PC-3 (cell line): ENCODE results near the gene TPGS1.

ENCODE experiments used
- EZH2 ChIP-seq: fragments of 300-600 bp; sonication (generic); IDR thresholded peaks from one replicate; pipeline ENCODE4 v1.6.1; 2017; ENCODE audit warnings: antibody characterized with exemption, mild to moderate bottlenecking, low read length; ENCODE audit not compliant: unreplicated experiment
- EZH2phosphoT487 ChIP-seq: fragments of 300-600 bp; sonication (generic); IDR thresholded peaks from 2 replicates; pipeline ENCODE4 v1.6.1; 2018; ENCODE audit warnings: mild to moderate bottlenecking, antibody characterized with exemption, low read length, borderline replicate concordance
- TF ChIP-seq, protein P1 (sequence below): fragments of 300-600 bp; sonication (generic); conservative IDR thresholded peaks from 2 replicates; pipeline ENCODE4 v1.5.1; 2017; ENCODE audit warnings: antibody characterized with exemption, low read depth, mild to moderate bottlenecking, low read length

DNA sequence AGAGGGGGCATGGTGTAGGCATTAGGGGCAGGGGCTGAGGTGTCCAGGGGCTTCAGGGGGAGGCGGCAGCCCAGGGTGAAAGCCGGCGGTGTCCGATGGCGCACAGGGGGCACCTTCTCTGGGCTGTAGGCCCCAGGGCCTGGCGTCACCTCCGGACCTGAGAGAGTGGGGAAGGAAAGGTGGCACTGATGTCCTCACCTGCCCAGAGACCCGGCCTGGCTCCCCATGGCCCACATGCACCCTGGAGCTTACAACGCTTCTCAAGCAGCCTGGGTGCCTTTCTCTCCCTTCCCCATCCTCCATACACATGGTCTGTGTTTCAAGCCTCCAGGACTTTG lies 43.1 kb upstream of the TPGS1 start:
- TF ChIP-seq, protein P1, sequence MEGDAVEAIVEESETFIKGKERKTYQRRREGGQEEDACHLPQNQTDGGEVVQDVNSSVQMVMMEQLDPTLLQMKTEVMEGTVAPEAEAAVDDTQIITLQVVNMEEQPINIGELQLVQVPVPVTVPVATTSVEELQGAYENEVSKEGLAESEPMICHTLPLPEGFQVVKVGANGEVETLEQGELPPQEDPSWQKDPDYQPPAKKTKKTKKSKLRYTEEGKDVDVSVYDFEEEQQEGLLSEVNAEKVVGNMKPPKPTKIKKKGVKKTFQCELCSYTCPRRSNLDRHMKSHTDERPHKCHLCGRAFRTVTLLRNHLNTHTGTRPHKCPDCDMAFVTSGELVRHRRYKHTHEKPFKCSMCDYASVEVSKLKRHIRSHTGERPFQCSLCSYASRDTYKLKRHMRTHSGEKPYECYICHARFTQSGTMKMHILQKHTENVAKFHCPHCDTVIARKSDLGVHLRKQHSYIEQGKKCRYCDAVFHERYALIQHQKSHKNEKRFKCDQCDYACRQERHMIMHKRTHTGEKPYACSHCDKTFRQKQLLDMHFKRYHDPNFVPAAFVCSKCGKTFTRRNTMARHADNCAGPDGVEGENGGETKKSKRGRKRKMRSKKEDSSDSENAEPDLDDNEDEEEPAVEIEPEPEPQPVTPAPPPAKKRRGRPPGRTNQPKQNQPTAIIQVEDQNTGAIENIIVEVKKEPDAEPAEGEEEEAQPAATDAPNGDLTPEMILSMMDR, result no peak
- TF ChIP-seq EZH2phosphoT487 (no peak), EZH2 (no peak)
